ENCODE data around the gene CDH4. TPM values are rescaled to one million over a fixed set of nuclear protein-coding genes. Genes with fewer than 3 reads are reported as not detected.
A peak's percentile ranks its signal among the peaks of the same experiment; 100 is the strongest.

Gene CDH4
- total and polyA plus RNA-seq, 11 donors: 0.04 to 0.54 (median 0.08) TPM; not detected in 1

DNA sequence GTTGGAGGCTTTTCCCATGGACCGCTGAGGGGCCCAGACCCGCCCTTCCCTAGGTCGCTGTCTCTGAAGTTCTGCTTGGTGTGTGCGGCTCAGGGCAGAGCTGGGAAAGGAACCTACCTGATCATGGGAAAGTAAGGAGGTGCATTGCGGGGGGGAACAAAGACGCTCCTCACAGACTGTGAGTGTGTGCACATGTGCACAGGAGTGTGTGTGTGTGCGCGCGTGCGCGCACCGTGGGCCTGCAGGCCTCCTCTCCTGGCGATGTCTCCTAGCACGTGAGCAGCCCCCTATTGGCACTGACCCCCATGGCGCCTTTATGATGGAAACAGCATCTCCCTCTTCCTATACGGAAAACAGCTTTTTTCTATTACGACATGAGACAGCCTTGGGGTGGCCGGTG lies 589.5 kb downstream of the CDH4 start:
- ATAC-seq (no peak), DNase-seq (peak in 1 of 5 donors; percentile 3)
- H3K4me1 ChIP-seq: no peaks in the 10 kb centered on the region
- no peak overlapping the region for H3K27ac ChIP-seq
- WGBS, 4 donors: 84 to 90% (median 86%) methylated on average over 18 of the region's 18 CpGs
- no peaks in the 10 kb centered on the region for H3K36me3 ChIP-seq
- TF ChIP-seq, protein P1, sequence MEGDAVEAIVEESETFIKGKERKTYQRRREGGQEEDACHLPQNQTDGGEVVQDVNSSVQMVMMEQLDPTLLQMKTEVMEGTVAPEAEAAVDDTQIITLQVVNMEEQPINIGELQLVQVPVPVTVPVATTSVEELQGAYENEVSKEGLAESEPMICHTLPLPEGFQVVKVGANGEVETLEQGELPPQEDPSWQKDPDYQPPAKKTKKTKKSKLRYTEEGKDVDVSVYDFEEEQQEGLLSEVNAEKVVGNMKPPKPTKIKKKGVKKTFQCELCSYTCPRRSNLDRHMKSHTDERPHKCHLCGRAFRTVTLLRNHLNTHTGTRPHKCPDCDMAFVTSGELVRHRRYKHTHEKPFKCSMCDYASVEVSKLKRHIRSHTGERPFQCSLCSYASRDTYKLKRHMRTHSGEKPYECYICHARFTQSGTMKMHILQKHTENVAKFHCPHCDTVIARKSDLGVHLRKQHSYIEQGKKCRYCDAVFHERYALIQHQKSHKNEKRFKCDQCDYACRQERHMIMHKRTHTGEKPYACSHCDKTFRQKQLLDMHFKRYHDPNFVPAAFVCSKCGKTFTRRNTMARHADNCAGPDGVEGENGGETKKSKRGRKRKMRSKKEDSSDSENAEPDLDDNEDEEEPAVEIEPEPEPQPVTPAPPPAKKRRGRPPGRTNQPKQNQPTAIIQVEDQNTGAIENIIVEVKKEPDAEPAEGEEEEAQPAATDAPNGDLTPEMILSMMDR (IDR thresholded peaks at IDR 0.05): no peak
- no peak for TF ChIP-seq POLR2A (IDR thresholded peaks at IDR 0.05)
- peaks cover 0 to 16% (median 0%) of the 10 kb centered on the region in 9 donors for H3K27me3 ChIP-seq
- no peak overlapping the region for H3K4me3 ChIP-seq
- intact Hi-C loops (cut with DNase I): no loop called here
- H3K9me3 ChIP-seq: no peaks in the 10 kb centered on the region

DNA sequence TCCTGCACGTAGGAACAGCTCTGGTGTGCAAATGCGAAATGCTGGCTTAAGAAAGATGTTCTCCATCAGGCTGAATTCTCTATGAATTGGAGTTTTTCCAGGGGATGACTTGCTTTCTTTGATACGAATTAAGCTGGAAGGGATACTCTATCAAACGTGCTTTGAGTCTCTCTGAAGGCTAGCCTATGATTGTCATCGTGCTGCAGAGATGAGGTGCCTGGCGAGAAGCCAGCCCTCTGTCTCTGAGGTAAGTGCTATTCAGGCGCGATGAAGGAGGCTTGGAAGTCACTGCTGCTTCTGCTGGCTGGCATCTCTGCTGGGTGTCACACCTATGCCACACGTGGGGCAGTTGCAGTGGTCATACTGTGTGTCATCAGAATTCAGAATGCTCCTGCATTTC lies 589.9 kb downstream of the CDH4 start:
- peaks cover 0 to 16% (median 0%) of the 10 kb centered on the region in 9 donors for H3K27me3 ChIP-seq
- ATAC-seq (no peak), DNase-seq (no peak)
- TF ChIP-seq, protein P1 (IDR thresholded peaks at IDR 0.05): no peak
- TF ChIP-seq POLR2A (IDR thresholded peaks at IDR 0.05): no peak
- no peaks in the 10 kb centered on the region for H3K9me3 ChIP-seq
- no peaks in the 10 kb centered on the region for H3K4me1 ChIP-seq
- intact Hi-C loops (cut with DNase I): no loop called here
- 30 to 37% (median 34%) methylated on average over 6 to 9 of the region's 9 CpGs for WGBS, 4 donors
- H3K36me3 ChIP-seq: no peaks in the 10 kb centered on the region
- no peak overlapping the region for H3K4me3 ChIP-seq
- no peak overlapping the region for H3K27ac ChIP-seq

DNA sequence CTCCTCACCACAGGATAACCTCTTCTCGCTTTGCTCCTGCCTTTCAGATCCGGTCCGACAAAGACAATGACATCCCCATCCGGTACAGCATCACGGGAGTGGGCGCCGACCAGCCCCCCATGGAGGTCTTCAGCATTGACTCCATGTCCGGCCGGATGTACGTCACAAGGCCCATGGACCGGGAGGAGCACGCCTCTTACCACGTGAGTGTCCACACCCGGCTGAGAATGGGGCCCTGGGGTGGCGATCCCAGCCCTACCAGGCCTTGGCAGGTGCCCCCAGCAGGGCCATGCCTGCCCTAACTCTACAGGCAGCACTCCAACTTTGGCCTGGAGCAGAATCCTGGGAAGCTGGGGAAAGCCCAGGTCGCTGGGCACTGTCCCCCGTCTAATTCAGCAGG lies 592.6 kb downstream of the CDH4 start:
- no peaks in the 10 kb centered on the region for H3K4me1 ChIP-seq
- 88 to 94% (median 91%) methylated on average over 14 to 17 of the region's 17 CpGs for WGBS, 4 donors
- no peaks in the 10 kb centered on the region for H3K9me3 ChIP-seq
- no peak for ATAC-seq
- intact Hi-C loops (cut with DNase I): no loop called here
- peaks cover 0 to 23% (median 0%) of the 10 kb centered on the region in 9 donors for H3K27me3 ChIP-seq
- no peaks in the 10 kb centered on the region for H3K36me3 ChIP-seq
- H3K27ac ChIP-seq: no peak overlapping the region
- TF ChIP-seq, protein P1 (IDR thresholded peaks at IDR 0.05): no peak
- TF ChIP-seq POLR2A (IDR thresholded peaks at IDR 0.05): no peak
- peak in 2 of 5 donors; percentile 2 to 60 for DNase-seq
- H3K4me3 ChIP-seq: no peak overlapping the region

DNA sequence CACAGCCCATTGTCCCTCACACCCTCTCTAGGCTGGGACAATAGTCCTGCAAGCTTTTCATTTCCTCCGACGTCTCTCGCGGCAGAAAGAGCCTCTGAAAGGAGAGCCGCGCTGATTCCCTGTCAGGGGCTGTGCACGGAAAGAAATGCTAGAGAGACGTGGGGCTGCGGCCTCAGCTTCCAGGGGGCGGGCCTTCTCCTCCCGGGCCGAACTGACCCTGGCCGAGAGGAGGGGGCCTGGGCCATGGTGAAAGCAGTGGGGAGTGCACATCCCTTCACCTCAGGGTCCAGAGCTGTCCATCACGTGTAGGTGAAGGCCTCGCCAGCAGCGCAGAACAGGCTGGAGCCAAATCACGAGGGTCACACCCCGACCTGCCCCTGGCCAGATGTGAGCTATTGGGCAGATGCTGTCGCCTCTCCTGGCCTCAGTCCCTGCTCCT lies 593.2 kb downstream of the CDH4 start:
- no peaks in the 10 kb centered on the region for H3K36me3 ChIP-seq
- H3K4me3 ChIP-seq: no peak overlapping the region
- ATAC-seq: no peak
- no peak for DNase-seq
- TF ChIP-seq, protein P1 (IDR thresholded peaks at IDR 0.05): no peak
- TF ChIP-seq POLR2A (IDR thresholded peaks at IDR 0.05): no peak
- 54 to 60% (median 54%) methylated on average over 16 to 19 of the region's 19 CpGs for WGBS, 4 donors
- H3K27me3 ChIP-seq: peaks cover 0 to 29% (median 0%) of the 10 kb centered on the region in 9 donors
- no peaks in the 10 kb centered on the region for H3K9me3 ChIP-seq
- no peaks in the 10 kb centered on the region for H3K4me1 ChIP-seq
- no peak overlapping the region for H3K27ac ChIP-seq
- intact Hi-C loops (cut with DNase I): no loop called here
